ENCODE data around the gene TMEM30B.

TMEM30B gene

GRCh38 chr14:61238611-61239245 is 42.4 kb downstream of the TMEM30B start:
- DNase-seq (ENCODE audit: low read depth in 2 of 2) = no peak

- no peak for DNase-seq (ENCODE audit: low read depth in 2 of 2)
Measured at GRCh38 chr14:61234215-61234916, 46.8 kb downstream of the TMEM30B start.

GRCh38 chr14:61233436-61233956 is 47.6 kb downstream of the TMEM30B start:
- DNase-seq (ENCODE audit: low read depth in 2 of 2) = no peak

- DNase-seq (ENCODE audit: low read depth in 2 of 2) = no peak
Measured at GRCh38 chr14:61231810-61232209, 49.3 kb downstream of the TMEM30B start.

GRCh38 chr14:61229981-61230380 is 51.2 kb downstream of the TMEM30B start:
- no peak for DNase-seq (ENCODE audit: low read depth in 2 of 2)

- DNase-seq (ENCODE audit: low read depth in 2 of 2) = no peak
Measured at GRCh38 chr14:61229475-61229888, 51.7 kb downstream of the TMEM30B start.

GRCh38 chr14:61227884-61228591 is 53.1 kb downstream of the TMEM30B start:
- DNase-seq (ENCODE audit: low read depth in 2 of 2) = no peak
